ENCODE measurements around the gene PCNP. TPM values are rescaled to one million over a fixed set of nuclear protein-coding genes. Genes with fewer than 3 reads are reported as not detected.
A peak's percentile ranks its signal among the peaks of the same experiment; 100 is the strongest.

The PCNP gene
- total and polyA plus RNA-seq, 9 of the 15 experiments (the other 6 are each of a cell fraction or from before 2014, with no cell fraction given) = 54.3 to 170 (median 150) TPM

DNA sequence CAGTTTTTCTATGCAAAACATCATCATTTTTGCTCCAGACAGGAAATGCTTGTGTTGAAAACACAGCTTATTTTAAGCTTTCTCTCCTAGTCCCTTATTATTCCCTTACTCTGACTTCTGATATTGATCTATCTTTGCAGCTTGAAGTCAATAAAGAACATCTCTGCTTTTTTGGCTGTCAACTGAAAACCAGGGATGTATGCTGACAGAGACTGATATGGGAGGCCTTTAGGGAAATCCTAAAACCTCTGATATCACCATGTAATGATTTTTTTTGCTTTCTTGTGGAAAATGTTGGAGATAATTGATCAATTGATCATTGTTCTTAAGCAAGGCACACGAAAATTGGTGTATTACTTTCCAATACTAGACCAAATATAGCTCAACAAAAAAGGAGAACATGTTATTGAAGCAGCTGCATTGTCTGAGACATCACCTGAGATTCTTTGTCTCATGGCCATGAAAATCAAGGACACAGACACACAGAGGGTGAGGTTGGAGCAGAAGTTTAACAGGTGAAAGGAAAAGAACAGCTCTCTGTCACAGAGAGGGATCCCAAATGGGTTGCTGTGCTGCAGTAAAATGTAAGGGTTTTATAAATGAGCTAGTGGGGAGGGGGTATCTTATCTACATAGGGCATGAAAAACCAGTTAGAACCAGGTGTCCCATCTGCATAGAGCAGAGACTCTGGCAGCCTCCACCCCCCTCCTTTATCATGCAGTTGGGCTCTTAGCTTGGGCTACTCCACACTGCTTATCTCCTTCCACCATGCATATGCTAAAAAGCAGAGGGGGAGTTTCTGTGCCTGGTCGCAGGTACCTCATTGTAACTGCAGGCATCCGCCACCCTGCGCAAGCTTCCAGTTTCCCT lies 43.9 kb upstream of the PCNP start (continued):
- TF ChIP-seq, protein P1, sequence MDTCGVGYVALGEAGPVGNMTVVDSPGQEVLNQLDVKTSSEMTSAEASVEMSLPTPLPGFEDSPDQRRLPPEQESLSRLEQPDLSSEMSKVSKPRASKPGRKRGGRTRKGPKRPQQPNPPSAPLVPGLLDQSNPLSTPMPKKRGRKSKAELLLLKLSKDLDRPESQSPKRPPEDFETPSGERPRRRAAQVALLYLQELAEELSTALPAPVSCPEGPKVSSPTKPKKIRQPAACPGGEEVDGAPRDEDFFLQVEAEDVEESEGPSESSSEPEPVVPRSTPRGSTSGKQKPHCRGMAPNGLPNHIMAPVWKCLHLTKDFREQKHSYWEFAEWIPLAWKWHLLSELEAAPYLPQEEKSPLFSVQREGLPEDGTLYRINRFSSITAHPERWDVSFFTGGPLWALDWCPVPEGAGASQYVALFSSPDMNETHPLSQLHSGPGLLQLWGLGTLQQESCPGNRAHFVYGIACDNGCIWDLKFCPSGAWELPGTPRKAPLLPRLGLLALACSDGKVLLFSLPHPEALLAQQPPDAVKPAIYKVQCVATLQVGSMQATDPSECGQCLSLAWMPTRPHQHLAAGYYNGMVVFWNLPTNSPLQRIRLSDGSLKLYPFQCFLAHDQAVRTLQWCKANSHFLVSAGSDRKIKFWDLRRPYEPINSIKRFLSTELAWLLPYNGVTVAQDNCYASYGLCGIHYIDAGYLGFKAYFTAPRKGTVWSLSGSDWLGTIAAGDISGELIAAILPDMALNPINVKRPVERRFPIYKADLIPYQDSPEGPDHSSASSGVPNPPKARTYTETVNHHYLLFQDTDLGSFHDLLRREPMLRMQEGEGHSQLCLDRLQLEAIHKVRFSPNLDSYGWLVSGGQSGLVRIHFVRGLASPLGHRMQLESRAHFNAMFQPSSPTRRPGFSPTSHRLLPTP (IDR thresholded peaks at IDR 0.05; ENCODE audit: borderline replicate concordance, extremely low read depth, insufficient read length) = no peak
- TF ChIP-seq SP1 (CRISPR knock-in tag; IDR thresholded peaks at IDR 0.05) (no peak; the same call in 1 of the 2 replicates), MTA1 (IDR thresholded peaks at IDR 0.05; ENCODE audit: borderline replicate concordance) (0 out of 2 replicates have a peak, but pooled peaks have one; percentile 51), POLR3G (IDR thresholded peaks at IDR 0.05; ENCODE audit: extremely low read depth, insufficient read length, insufficient replicate concordance) (no peak), PTTG1 (tag; IDR thresholded peaks at IDR 0.05; ENCODE audit: low read depth) (no peak), ZNF584 (CRISPR knock-in tag; IDR thresholded peaks at IDR 0.05; ENCODE audit: low read depth) (peak; percentile 51; the same call in 1 of the 2 replicates), ZC3H4 (CRISPR knock-in tag; IDR thresholded peaks at IDR 0.05; ENCODE audit: borderline replicate concordance) (no peak), CREBBP (IDR thresholded peaks at IDR 0.05; ENCODE audit: low read depth, low read length) (no peak), TRIM28 (IDR thresholded peaks at IDR 0.05) (peak; percentile 87), SMARCC2 (IDR thresholded peaks at IDR 0.05; ENCODE audit: low read depth) (peak; percentile 83), FOXK2 (conservative IDR thresholded peaks at IDR 0.05 in 1 of 2, IDR thresholded peaks at IDR 0.05 in 1 of 2; ENCODE audit: low read depth in 2 of 2) (no peak), PTBP1 (IDR thresholded peaks at IDR 0.05; ENCODE audit: low read depth, low read length) (peak; percentile 87; the same call in 1 of the 2 replicates), JUN (IDR thresholded peaks at IDR 0.05; ENCODE audit: borderline replicate concordance, low read depth, low read length) (no peak), JUN (CRISPR knock-in tag; IDR thresholded peaks at IDR 0.05; ENCODE audit: borderline replicate concordance) (no peak), KAT2B (IDR thresholded peaks at IDR 0.05; ENCODE audit: low read depth, low read length) (no peak)
- TF ChIP-seq, protein P2, sequence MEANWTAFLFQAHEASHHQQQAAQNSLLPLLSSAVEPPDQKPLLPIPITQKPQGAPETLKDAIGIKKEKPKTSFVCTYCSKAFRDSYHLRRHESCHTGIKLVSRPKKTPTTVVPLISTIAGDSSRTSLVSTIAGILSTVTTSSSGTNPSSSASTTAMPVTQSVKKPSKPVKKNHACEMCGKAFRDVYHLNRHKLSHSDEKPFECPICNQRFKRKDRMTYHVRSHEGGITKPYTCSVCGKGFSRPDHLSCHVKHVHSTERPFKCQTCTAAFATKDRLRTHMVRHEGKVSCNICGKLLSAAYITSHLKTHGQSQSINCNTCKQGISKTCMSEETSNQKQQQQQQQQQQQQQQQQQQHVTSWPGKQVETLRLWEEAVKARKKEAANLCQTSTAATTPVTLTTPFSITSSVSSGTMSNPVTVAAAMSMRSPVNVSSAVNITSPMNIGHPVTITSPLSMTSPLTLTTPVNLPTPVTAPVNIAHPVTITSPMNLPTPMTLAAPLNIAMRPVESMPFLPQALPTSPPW (CRISPR knock-in tag; IDR thresholded peaks at IDR 0.05) = peak; percentile 97
- TF ChIP-seq, protein P3, sequence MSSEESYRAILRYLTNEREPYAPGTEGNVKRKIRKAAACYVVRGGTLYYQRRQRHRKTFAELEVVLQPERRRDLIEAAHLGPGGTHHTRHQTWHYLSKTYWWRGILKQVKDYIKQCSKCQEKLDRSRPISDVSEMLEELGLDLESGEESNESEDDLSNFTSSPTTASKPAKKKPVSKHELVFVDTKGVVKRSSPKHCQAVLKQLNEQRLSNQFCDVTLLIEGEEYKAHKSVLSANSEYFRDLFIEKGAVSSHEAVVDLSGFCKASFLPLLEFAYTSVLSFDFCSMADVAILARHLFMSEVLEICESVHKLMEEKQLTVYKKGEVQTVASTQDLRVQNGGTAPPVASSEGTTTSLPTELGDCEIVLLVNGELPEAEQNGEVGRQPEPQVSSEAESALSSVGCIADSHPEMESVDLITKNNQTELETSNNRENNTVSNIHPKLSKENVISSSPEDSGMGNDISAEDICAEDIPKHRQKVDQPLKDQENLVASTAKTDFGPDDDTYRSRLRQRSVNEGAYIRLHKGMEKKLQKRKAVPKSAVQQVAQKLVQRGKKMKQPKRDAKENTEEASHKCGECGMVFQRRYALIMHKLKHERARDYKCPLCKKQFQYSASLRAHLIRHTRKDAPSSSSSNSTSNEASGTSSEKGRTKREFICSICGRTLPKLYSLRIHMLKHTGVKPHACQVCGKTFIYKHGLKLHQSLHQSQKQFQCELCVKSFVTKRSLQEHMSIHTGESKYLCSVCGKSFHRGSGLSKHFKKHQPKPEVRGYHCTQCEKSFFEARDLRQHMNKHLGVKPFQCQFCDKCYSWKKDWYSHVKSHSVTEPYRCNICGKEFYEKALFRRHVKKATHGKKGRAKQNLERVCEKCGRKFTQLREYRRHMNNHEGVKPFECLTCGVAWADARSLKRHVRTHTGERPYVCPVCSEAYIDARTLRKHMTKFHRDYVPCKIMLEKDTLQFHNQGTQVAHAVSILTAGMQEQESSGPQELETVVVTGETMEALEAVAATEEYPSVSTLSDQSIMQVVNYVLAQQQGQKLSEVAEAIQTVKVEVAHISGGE (CRISPR knock-in tag; IDR thresholded peaks at IDR 0.05) = peak in 1 of 3 experiments; percentile 76; a peak in 2 of 6 replicates

Measured in K562 (cell line).